MM.1S (cell line): ENCODE measurements around the gene ATP9A.

Experiments used
- EZH2 ChIP-seq: fragments of 300-600 bp; sonication (generic); optimal IDR thresholded peaks from 2 replicates; pipeline ENCODE3; 2017; ENCODE audit warnings: low read depth, mild to moderate bottlenecking, antibody characterized with exemption, low read length, mixed read lengths
- EZH2phosphoT487 ChIP-seq: fragments of 300-600 bp; sonication (generic); IDR thresholded peaks from 2 replicates; pipeline ENCODE4 v1.6.1; 2018; ENCODE audit warnings: antibody characterized with exemption, low read length

DNA sequence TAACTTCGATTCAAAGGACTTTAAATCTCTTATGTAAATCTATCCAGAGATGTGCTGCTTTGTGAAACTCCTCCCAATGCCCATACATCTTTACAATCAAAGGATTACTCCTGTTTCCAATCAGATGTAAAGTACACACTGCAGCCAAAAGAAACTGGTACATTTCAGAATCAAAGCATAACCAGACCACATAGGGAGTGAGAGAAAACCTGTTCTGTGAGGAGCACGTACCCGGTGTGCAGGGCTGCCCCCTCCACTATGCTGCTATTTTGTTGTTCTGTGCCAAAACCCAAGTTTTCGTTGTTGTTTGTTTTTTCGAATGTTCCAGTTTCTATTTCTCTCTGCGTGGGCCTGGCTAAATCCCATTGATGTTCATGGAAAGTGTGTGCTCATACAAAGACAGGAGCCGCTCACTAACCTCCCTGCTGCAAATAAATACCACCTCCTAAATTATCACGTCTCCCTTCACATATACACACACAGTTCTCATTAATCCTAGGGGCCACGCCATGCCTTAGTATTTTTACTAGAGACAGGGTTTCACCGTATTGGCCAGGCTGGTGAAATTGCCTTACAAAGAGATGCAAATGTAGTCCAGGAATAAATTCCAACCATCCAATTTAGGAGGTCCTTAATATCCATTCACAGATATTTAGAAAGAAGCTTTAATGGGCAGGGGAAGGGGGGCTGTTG is 52.9 kb downstream of the ATP9A start:
- TF ChIP-seq EZH2 = no peak
- no peak for TF ChIP-seq EZH2phosphoT487
